SK-N-MC (cell line): ENCODE results near the gene RING1.

Experiments
- EZH2 ChIP-seq: fragments of 200-600 bp; sonication (generic); IDR thresholded peaks from one replicate; pipeline ENCODE4 v1.6.1; 2017; ENCODE audit warnings: antibody characterized with exemption
- POLR2AphosphoS5 ChIP-seq: IDR thresholded peaks from 2 replicates; pipeline ENCODE4 v1.6.1; 2012; ENCODE audit warnings: mild to moderate bottlenecking, low read depth, low read length, borderline replicate concordance

DNA sequence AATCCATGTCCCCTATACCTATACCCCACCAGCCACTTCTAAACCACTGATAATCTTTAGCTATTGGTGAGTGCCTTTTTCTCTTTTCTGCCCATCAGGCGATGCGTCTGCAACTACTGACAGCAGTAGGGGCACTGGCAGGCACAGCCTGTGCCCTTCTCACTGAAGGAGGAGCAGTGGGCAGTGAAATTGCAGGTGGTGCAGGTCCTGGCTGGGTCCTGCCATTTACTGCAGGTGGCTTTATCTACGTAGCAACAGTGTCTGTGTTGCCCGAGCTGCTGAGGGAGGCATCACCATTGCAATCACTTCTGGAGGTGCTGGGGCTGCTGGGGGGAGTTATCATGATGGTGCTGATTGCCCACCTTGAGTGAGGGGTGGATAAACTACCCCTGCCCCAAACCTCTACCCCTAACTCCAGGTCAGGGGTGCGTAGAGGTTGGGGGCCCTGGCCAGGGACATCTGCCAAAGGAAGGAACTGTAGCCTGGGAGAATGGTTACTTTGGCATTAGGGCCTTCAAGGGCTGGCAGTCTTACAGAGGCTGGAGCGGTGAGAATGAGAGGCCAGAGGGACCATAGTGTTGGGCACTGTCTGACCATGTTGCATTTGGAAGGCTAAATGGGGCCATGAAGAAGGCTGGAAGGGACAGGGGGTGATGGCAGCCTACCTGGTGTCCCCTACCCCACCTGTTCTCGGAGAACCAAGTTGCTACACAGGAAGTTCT lies 4.7 kb upstream of the RING1 start:
- TF ChIP-seq EZH2: no peak
- no peak for TF ChIP-seq POLR2AphosphoS5
